Heart left ventricle (tissue), 16 donors: ENCODE results near the gene ATG2A. TPM values are rescaled to one million over a fixed set of nuclear protein-coding genes. Genes with fewer than 3 reads are reported as not detected.

Source experiments
- ATAC-seq, 4 donors: fragments of 200-7000 bp; cut with Tn5 transposase; one replicate each; pipeline ENCODE4 v1.9.1; 2020 to 2022; ENCODE audit warnings: moderate library complexity in 4 of 4, mild to moderate bottlenecking in 3 of 4, moderate number of reproducible peaks in 1 of 4
- DNase-seq, 5 donors: peaks; one replicate each; pipeline ENCODE4 v3.0.0-alpha.2; 2020
- H3K27ac ChIP-seq, 12 donors: fragments of 200-600 bp; sonication (generic) in 4 of 12; one replicate each; pipeline versions ENCODE4 v1.5.0 to v1.8.0; 2016 to 2022; ENCODE audit warnings: mild to moderate bottlenecking in 2 of 12
- H3K27me3 ChIP-seq, 9 donors: fragments of 200-600 bp; sonication (generic) in 2 of 9; one replicate each; pipeline versions ENCODE4 v1.5.1 to v1.8.0; 2016 to 2022; ENCODE audit warnings: mild to moderate bottlenecking in 3 of 9
- H3K36me3 ChIP-seq, 9 donors: fragments of 200-600 bp; sonication (generic) in 2 of 9; one replicate each; pipeline versions ENCODE4 v1.5.0 to v1.8.0; 2018 to 2022; ENCODE audit warnings: mild to moderate bottlenecking in 2 of 9
- H3K4me1 ChIP-seq, 12 donors: fragments of 200-600 bp; sonication (generic) in 4 of 12; one replicate each; pipeline versions ENCODE4 v1.5.0 to v1.8.0; 2016 to 2022; ENCODE audit warnings: mild to moderate bottlenecking in 3 of 12
- H3K4me3 ChIP-seq, 12 donors: fragments of 200-600 bp; sonication (generic) in 4 of 12; one replicate each; pipeline versions ENCODE4 v1.5.0 to v1.8.0; 2017 to 2022; ENCODE audit warnings: mild to moderate bottlenecking in 9 of 12, moderate library complexity in 4 of 12
- H3K9me3 ChIP-seq, 12 donors: fragments of 200-600 bp; sonication (generic) in 4 of 12; one replicate each; pipeline versions ENCODE4 v1.5.0 to v1.8.0; 2016 to 2022; ENCODE audit warnings: mild to moderate bottlenecking in 1 of 12
- POLR2A ChIP-seq, 2 donors: fragments of 450-650 bp; IDR thresholded peaks; one replicate each; pipeline ENCODE4 v1.6.1; 2017; ENCODE audit warnings: antibody characterized with exemption in 2 of 2, mild to moderate bottlenecking in 2 of 2, moderate library complexity in 2 of 2
- WGBS, 4 donors: extraction: QIAGEN DNeasy Blood & Tissue Kit in 2 of 4; methylation state at CpG; one replicate each; pipeline versions ENCODE4 v1.1.5 to v1.1.7; 2013 to 2018; 5-methylcytosine and 5-hydroxymethylcytosine counted together
- intact Hi-C, 10 donors: fragments of 100-400 bp; cut with DNase I; formaldehyde crosslinking; loops; one replicate each; pipeline versions ENCODE4 v1.11.1 to v1.14.2; 2022
- polyA plus RNA-seq, 2 donors: library from polyadenylated mRNA; stranded (reverse); fragments of 200-250 nt; gene quantifications; one replicate each; pipeline ENCODE4 v1.2.3, GENCODE V29; 2013
- total RNA-seq, 9 donors: library from RNA; depleted of rRNA in 2 of 9; stranded (reverse); fragments of >200 nt in 2 of 9; fragmentation: NEBNext Ultra II Directional in 3 of 9; extraction: Animal tissue kit (Norgen Biotek cat#: 25700) in 3 of 9; gene quantifications; one replicate each; pipeline versions ENCODE4 v1.1.0 to v1.2.4, GENCODE V29; 2016 to 2023
- TF ChIP-seq, protein P1 (sequence below), 12 donors: fragments of 200-600 bp; sonication (generic) in 4 of 12; IDR thresholded peaks; one replicate each; pipeline versions ENCODE4 v1.5.0 to v1.8.0; 2018 to 2022; ENCODE audit warnings: antibody characterized with exemption in 12 of 12, mild to moderate bottlenecking in 5 of 12
- donor health status: ischemic (EF 13 %, LVEDD 7.1; RV severe dilation, severe dysfunction).
- donor health status: healthy with polysubstance abuse.
- donor health status: DM: no; HTN: yes; CAD: no.
- donor health status: DM: no; HTN: no; CAD: no.
- donor health status: ischemic (EF 25% LVEDD 6.9; RV normal size, moderate dysfunction).
- donor health status: ischemic (EF 25% LVEDD 5.7; RV mildly dilated, moderate dysfunction).
- donor health status: healthy.
- donor health status: DM: yes; HTN: yes; CAD: no.
- donor health status: ischemic (EF 35%, LVEDD 5.7; RV mildly dilated, moderate dysfunction).
- donor health status: nonischemic (EF 11% LVEDD 7.7; RV severe dilation, severe dysfunction).
- donor health status: DM: yes; HTN: yes; CAD: no.
- donor health status: PGD.
- donor health status: ischemic (EF 29% LVEDD 5.4; RV normal size, mild dysfunction).
- donor health status: nonischemic (EF 23%, LVEDD 6.1; RV moderate dilation, normal function).

The ATG2A gene
- total and polyA plus RNA-seq, 11 donors = 11.4 to 38.5 (median 16.1) TPM

DNA sequence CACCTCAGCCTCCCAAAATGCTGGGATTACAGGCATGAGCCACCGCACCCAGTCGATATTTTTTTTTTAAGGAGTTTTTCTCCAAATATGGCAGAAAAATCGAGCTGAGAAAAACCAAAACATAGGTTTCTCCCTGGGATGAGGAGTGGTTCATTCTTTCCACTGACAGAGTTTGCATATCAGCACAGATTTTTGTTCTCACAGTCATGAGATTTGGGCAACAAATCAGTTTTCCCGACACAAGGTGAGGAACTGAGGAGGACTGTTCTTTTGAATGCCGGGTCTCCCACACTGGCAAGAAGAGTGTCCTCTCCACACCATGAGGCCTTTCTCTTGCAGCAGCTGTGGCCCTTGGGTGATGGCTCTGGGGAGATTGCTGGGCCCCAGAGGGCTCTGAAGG, 34.8 kb downstream of the ATG2A start:
- Histone ChIP-seq H3K27me3 (no peaks in the 10 kb centered on the region), H3K4me1 (peaks cover 0 to 47% (median 22%) of the 10 kb centered on the region in 12 donors), H3K9me3 (no peaks in the 10 kb centered on the region), H3K36me3 (no peaks in the 10 kb centered on the region), H3K27ac (peak overlapping the region in 8 of 12 donors; percentile 2 to 88 (median 39)), H3K4me3 (no peak overlapping the region)
- ATAC-seq (no peak), DNase-seq (peak in 1 of 5 donors; percentile 51)
- intact Hi-C loops = no loop called here
- 72 to 79% (median 74%) methylated on average over 5 of the region's 5 CpGs for WGBS, 4 donors
- TF ChIP-seq POLR2A (IDR thresholded peaks at IDR 0.05) = no peak

DNA sequence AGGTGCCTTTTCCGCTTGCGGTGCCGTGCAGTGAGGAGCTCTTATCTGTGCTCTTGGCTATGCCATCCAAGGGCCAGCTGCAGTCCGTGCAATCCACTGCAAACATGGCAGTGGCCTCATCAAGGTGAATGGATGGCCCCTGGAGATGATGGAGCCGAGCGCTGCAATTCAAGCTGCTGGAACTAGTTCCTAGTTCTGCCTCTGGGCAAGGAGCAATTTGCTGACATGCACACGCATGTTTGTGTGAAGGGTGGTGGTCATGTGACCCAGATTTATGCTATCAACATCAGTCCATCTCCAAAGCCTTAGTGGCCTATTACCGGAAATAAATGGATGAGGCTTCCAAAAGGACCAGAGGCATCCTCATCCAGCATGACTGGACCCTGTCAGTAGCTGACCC, 35.5 kb downstream of the ATG2A start:
- H3K4me1 ChIP-seq = peaks cover 0 to 53% (median 29%) of the 10 kb centered on the region in 12 donors
- H3K27ac ChIP-seq = peak overlapping the region in 8 of 12 donors; percentile 11 to 98 (median 84)
- H3K4me3 ChIP-seq = no peak overlapping the region
- ATAC-seq (no peak), DNase-seq (peak in 1 of 5 donors; percentile 19)
- TF ChIP-seq, protein P1, sequence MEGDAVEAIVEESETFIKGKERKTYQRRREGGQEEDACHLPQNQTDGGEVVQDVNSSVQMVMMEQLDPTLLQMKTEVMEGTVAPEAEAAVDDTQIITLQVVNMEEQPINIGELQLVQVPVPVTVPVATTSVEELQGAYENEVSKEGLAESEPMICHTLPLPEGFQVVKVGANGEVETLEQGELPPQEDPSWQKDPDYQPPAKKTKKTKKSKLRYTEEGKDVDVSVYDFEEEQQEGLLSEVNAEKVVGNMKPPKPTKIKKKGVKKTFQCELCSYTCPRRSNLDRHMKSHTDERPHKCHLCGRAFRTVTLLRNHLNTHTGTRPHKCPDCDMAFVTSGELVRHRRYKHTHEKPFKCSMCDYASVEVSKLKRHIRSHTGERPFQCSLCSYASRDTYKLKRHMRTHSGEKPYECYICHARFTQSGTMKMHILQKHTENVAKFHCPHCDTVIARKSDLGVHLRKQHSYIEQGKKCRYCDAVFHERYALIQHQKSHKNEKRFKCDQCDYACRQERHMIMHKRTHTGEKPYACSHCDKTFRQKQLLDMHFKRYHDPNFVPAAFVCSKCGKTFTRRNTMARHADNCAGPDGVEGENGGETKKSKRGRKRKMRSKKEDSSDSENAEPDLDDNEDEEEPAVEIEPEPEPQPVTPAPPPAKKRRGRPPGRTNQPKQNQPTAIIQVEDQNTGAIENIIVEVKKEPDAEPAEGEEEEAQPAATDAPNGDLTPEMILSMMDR (IDR thresholded peaks at IDR 0.05) = no peak
- H3K36me3 ChIP-seq = no peaks in the 10 kb centered on the region
- H3K9me3 ChIP-seq = no peaks in the 10 kb centered on the region
- 83 to 87% (median 84%) methylated on average over 8 of the region's 8 CpGs for WGBS, 4 donors
- intact Hi-C loops = no loop called here
- no peaks in the 10 kb centered on the region for H3K27me3 ChIP-seq

DNA sequence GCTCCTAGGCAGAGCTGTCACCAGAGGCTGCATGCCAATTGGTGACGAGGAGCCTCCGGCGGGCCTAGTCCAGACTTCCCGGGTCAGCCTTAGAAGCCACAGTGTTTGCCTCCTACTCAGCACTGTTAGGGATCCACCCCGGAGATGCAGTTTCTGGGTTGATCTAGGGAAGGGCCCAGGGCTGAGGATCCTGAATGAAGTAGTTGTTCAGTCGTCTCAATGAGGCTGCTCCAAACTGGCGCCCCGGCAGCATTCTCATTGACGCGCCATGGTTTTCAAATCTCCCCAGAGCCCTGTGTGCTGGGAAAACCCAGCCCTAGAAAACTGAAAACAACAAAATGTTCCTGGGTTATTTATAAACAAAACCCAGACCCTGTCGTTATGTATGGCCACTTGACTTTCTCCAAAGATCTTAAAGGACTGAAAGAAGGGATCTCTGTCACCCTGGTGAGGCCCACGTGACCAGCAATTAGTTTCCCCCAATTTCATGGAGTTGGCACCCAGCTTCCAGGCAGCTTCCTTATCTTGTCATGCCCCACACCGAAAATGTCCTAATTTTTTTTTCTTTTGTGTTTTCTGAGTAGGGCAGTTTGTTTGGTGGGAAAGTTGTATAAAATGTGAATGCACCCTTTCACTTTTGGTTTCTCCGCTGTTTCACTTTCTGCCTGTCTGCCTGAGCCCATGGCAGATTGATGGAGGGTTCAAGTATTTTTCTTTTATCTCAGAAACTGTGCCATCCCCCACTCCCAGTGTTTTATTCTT, 36.6 kb downstream of the ATG2A start:
- H3K4me3 ChIP-seq = peak overlapping the region in 3 of 12 donors; percentile 14 to 21 (median 21)
- DNase-seq (peak in 3 of 5 donors; percentile 49 to 68 (median 63)), ATAC-seq (no peak)
- H3K27me3 ChIP-seq = no peaks in the 10 kb centered on the region
- intact Hi-C loops = no loop called here
- H3K4me1 ChIP-seq = peaks cover under 1 to 58% (median 40%) of the 10 kb centered on the region in 12 donors
- TF ChIP-seq, protein P1 (IDR thresholded peaks at IDR 0.05) = no peak
- peak in 1 of 2 donors; percentile 27 for TF ChIP-seq POLR2A (IDR thresholded peaks at IDR 0.05)
- 60 to 79% (median 67%) methylated on average over 14 of the region's 14 CpGs for WGBS, 4 donors
- H3K27ac ChIP-seq = peak overlapping the region; percentile 66 to 98 (median 90)
- no peaks in the 10 kb centered on the region for H3K9me3 ChIP-seq
- no peaks in the 10 kb centered on the region for H3K36me3 ChIP-seq

DNA sequence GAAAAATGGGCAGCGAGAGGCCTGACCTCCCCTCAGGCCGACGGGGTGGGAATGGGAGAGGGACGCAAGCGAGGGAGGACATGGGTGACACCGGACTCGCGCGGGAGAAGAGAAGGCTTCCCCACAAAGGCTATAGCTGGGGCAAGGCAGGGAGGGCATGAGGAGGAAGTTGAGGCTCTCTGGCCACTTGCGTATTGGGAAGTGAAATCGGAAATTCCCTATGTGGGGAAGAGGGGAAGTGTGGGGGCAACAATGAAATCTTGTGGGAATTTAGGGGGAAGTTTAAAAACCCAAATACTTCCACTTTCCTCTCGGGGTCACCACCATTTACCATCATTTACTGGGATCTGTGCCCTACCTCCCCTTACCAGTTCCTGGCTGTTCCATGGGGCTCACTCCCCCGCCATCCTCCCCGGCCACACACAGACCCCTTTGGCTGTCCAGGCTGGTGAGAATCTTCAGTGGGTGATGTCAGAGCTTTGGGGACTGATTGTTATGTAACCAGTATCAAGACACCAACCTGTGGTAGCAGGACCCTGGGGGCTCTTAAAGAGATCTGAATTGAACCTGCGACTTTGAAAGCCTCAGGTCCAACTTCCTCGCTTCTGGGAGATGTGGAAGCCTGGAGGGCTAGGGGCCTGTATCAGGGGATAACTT, 37.6 kb downstream of the ATG2A start:
- H3K9me3 ChIP-seq = no peaks in the 10 kb centered on the region
- TF ChIP-seq POLR2A (IDR thresholded peaks at IDR 0.05) = no peak
- TF ChIP-seq, protein P1 (IDR thresholded peaks at IDR 0.05) = no peak
- intact Hi-C loops = no loop called here
- peaks cover 0 to 7% (median 2%) of the 10 kb centered on the region in 9 donors for H3K36me3 ChIP-seq
- peak in 1 of 4 donors; percentile 15 for ATAC-seq
- peak overlapping the region; percentile 30 to 98 (median 88) for H3K4me3 ChIP-seq
- peak in 4 of 5 donors; percentile 54 to 67 (median 58) for DNase-seq
- no peaks in the 10 kb centered on the region for H3K27me3 ChIP-seq
- peaks cover 2 to 68% (median 50%) of the 10 kb centered on the region in 12 donors for H3K4me1 ChIP-seq
- WGBS, 4 donors = 18 to 23% (median 21%) methylated on average over 14 to 16 of the region's 16 CpGs
- peak overlapping the region; percentile 66 to 98 (median 90) for H3K27ac ChIP-seq
